Mucosa of gallbladder (tissue), 1 donor: Measurements from ENCODE around the gene SLC1A1. TPM values are rescaled to one million over a fixed set of nuclear protein-coding genes. Genes with fewer than 3 reads are reported as not detected.
A peak's percentile ranks its signal among the peaks of the same experiment; 100 is the strongest.
"Not testable (repeated sequence)": the region's sequence is repeated elsewhere in the genome, so short reads cannot be mapped to it uniquely, and the experiment has no call there.

Source experiments
- DNase-seq: peaks from one replicate; pipeline ENCODE4 v3.0.0-alpha.2; 2020; ENCODE audit warnings: low spot score
- total RNA-seq: library from RNA; stranded (reverse); gene quantifications from one replicate; pipeline ENCODE4 v1.2.1, GENCODE V29; 2021
- donor health status: DM: no; HTN: no; CAD: no.

Gene SLC1A1
- total RNA-seq, 1 donor from 2014 or later: 109 TPM

GRCh38 chr9:4579001-4579400 is 88.7 kb downstream of the SLC1A1 start:
- DNase-seq: no peak

- no peak for DNase-seq
Observed at GRCh38 chr9:4581035-4581760, 90.9 kb downstream of the SLC1A1 start.

DNA sequence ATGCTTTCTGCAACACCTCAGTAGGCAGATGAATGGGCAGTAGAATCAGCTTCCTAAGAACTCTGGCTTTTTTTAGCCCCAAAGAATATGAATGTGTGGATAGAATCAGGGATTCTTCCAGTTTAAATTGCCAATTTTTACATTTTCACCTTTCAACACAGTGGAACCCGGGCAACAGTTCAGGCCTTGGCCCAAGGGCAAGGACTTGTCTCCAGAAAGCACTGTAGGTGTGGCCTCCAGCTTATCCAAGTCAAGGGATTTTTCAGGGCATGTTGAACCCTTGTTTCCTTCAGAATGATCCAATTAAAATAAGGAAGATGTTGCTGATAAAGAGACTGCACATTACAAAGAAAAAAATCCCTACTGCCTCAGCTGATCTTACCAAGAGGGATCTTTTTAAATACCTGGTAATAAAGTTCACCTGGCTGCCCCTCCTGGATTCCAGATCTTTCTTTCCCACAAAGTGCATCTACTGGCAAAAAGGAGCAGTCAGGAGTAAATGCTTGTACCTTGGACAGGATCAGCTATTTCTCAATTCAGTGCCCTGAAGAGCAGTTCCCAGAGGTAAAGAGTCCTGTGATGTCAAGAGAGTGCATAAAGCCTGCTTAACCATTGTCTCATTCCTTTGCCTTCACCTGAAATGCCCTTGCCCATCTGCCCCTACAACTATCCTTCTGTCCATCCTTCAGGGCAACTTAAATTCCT is 91.7 kb downstream of the SLC1A1 start:
- no peak for DNase-seq

- no peak for DNase-seq
Observed at GRCh38 chr9:4583001-4583400, 92.7 kb downstream of the SLC1A1 start.

DNA sequence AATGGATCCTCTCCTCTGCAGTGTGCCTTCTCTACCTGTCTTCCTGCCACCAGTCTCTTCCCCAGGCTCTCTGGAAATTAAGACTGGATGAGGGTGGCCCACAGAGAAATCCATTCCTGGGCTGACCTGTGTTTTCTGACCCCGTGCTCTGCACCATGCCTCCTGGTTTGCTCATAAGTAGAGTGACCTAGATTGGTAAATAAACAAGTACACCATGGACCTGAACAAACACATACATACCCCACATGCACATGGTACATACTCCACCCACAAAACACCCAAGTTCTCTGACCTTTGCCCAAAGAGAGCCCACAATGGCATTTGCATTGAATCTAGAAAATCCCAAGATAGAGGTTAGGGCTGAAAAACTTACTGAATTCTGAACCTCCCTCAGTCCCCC is 94.4 kb downstream of the SLC1A1 start:
- DNase-seq: no peak

GRCh38 chr9:4585135-4585534 is 94.9 kb downstream of the SLC1A1 start:
- no peak for DNase-seq

- no peak for DNase-seq
Observed at GRCh38 chr9:4588721-4589120, 98.5 kb downstream of the SLC1A1 start.

DNA sequence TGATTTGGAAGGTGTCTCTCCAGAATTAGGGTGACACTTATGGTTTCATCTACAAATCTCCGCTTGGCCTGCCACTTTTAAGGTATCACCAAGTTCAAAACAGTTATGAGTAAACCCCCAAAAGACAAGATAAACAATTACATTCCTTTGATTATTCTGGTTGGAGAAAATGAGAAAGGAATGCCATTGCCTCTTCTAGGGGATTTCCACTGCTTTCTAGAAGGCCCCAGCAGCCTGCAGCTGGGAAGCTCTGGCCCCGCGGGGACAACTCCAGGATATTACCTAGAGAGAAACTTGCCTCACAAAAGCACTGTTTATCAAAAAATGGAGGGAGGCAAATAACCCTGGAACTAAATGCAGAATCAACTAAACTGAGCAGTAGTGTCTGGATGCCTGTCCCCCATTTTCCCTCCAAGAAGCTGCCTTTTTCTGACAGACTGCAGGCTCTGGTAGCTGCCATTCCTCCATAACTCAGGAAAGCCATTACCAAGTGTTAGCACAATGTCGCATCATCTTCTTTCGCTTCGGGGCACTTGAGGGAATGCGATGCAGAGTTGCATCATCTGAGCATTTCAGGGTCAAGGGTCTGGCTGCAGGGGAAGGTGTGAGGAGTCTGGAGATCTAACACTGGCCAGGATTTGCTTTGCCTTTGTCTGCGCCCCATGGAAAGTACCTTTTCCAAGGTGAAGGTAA is 100.3 kb downstream of the SLC1A1 start:
- DNase-seq: no peak

GRCh38 chr9:4591123-4591500 is 100.8 kb downstream of the SLC1A1 start:
- DNase-seq: no peak

DNA sequence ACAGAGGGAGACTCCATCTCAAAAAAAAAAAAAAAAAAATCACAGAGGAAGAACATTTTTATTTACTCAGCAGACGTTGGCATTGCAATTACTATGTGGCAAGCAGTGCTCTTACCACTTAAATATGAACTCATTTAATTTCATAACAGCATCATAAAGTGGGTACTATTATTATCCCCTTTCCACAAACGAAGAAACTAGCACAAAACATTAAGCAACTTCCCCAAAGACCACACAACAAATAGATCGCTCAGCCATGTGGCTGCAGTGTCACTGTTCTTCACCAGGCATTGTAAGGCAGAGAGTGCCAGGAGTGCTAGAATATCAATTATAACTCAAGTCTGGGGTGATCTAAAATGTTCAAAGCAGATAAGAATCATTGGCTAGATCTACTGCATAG is 102.0 kb downstream of the SLC1A1 start:
- no peak for DNase-seq

- DNase-seq: no peak
Observed at GRCh38 chr9:4592886-4593285, 102.6 kb downstream of the SLC1A1 start.

DNA sequence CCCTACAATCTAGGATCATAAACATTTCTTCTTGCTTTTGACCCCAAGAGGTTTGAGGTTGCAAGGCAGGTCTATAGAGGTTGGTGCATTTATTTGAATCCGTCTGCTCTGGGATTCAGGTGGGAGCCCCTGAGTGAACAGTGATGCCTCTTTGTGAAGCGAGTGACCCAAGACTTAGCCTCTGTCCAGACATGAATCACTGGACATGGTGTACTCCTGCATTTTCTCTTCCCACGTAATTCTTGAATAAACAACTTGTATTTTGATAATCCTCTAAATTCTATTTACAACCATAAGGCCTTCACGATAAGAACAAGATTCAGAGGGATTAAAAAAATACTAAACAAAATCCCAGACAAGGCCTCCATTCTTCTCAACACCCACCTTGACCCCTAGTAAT is 104.3 kb downstream of the SLC1A1 start:
- DNase-seq: no peak

- no peak for DNase-seq
Observed at GRCh38 chr9:4594994-4595393, 104.7 kb downstream of the SLC1A1 start.

GRCh38 chr9:4596165-4596922 is 106.1 kb downstream of the SLC1A1 start:
- no peak for DNase-seq

- DNase-seq: no peak
Observed at GRCh38 chr9:4600368-4600767, 110.1 kb downstream of the SLC1A1 start.

DNA sequence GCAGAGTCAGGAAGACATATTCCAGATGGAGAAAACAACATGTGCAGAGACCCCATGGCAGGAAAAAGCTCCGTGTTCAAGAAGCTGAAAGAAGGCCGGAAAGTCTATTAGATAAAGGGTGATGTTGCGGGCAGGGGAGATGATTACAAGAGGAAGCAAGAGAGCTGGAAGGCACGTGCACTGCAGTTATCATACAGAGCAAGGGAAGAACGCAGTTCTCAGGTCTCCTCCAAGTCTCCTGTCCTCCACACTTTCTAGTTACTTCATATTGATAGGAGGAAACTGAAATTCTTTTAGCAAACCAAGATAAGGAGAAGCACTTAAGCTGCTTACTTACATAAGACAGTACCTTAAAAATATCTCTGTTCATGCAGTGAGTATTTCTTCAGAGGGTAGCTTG is 113.6 kb downstream of the SLC1A1 start:
- DNase-seq: no peak

DNA sequence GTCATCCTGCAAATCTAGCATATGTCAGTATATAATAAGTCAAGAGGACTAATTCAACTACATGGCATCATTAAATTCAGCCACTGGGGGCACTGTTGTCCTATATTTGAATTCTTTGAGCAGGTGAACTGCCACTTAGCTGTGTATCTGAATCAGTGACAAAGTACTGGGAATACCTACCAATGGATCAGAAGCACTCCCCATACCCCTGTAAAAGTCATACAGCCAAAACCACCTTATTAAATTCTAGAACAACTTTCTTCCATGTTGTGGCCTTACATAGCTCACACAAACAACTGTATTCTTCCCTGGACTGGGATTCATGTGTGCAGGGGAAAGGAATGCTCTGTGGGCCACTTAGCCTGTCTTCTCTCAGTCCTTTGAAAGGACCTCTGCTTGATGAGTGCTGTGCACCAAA is 114.4 kb downstream of the SLC1A1 start:
- peak; percentile 82 for DNase-seq

GRCh38 chr9:4606033-4606432 is 115.8 kb downstream of the SLC1A1 start:
- DNase-seq: not testable (repeated sequence)

DNA sequence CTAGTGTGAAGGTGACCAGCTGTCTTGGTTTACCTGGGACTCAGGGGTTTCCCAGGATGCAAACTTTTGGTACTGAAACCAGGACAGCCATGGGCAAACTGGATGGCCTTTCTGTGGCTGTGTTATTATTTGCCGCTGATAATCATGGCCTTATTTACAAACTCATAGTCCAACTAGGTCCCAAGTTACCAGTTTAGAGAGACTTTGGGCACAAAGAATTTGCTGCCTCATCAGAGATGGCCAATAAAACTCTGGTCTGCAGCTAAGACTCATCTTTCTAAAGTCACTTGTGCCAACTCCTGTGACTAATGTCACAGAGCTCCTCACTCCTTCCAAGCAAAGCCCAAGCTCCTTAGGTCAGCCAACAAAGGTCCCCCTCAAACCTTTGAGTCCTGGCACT is 124.4 kb downstream of the SLC1A1 start:
- DNase-seq: no peak

DNA sequence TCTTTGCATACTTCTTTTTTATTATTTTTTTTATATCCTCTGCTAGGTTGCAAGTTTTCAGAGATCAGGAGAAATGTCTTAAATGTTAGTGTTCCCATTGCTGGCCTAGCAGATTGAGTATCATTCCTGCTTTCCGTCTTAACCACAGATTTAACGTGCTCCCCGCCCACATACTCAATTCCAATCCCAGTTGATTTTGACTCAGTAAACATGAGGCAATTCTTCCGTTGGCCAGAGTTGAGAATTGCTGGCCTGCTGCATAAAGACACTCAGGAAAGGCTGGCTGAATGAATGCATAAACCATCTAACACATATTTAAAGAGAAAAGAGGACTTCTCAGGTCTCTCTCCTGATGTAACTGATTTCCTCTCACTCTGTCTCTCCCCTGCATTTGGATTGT is 125.0 kb downstream of the SLC1A1 start:
- no peak for DNase-seq

DNA sequence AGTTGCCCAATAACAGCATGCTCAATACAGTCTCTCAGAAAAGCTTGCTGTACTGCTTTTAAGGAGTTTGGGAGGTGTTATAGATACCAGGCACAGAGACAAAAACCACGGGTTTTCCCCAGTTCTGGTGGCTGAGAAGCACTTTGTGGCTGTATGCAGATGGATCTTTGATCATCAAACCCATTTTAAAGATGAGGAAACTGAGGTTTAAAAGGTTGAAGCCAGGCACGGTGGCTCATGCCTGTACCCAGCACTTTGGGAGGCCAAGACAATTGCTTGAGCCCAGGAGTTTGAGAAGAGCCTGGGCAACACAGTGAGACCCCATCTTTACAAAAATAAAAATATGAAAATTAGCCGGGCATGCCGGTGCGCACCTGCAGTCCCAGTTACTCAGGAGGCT is 125.5 kb downstream of the SLC1A1 start:
- DNase-seq: no peak

DNA sequence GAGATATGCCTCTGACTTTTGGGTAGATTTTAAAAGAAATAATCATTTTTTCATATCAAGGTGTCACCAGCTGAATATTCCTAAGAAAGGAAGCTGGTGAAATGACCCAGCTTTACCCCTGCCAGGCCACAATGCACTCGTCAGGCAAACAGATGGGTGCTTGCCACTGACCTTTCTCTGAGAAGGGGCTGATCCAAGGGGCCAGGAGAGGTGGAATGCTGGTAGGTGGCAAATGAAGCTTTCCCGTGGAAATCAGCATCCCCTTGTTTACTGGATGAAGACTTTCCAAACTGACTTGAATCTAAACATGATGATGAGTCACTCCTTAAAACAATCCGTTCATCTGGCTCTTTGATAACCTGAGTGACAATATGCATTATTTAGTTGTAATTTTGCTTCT is 127.5 kb downstream of the SLC1A1 start:
- DNase-seq: no peak
